Cardiac muscle cell (in vitro differentiated cells and primary cell): ENCODE results near the gene MBLAC1. TPM values are rescaled to one million over a fixed set of nuclear protein-coding genes. Genes with fewer than 3 reads are reported as not detected.

Experiments
- DNase-seq, 2 donors: peaks; one replicate each; pipeline versions ENCODE4 v3.0.0 to v3.0.0-alpha.2; 2010 to 2017; ENCODE audit warnings: low read depth in 1 of 2, low spot score in 1 of 2
- H3K27ac ChIP-seq: fragments of 200-600 bp; sonication (generic); 2 replicates; pipeline ENCODE4 v1.5.1; 2016
- H3K27me3 ChIP-seq: fragments of 200-600 bp; sonication (generic); 2 replicates; pipeline ENCODE4 v1.6.0; 2016; ENCODE audit warnings: control low read depth
- H3K36me3 ChIP-seq: fragments of 200-600 bp; sonication (generic); 2 replicates; pipeline ENCODE4 v1.5.1; 2016; ENCODE audit warnings: control low read depth
- H3K4me1 ChIP-seq: fragments of 200-600 bp; sonication (generic); 2 replicates; pipeline ENCODE4 v1.8.1; 2017; ENCODE audit warnings: low read depth, mild to moderate bottlenecking, mixed run types
- H3K4me3 ChIP-seq: fragments of 200-600 bp; sonication (generic); 2 replicates; pipeline ENCODE4 v1.5.1; 2016; ENCODE audit warnings: mild to moderate bottlenecking
- H3K9me3 ChIP-seq: fragments of 200-600 bp; sonication (generic); 2 replicates; pipeline ENCODE4 v1.5.1; 2017; ENCODE audit warnings: low read depth, mild to moderate bottlenecking, control low read depth
- CTCF ChIP-seq: IDR thresholded peaks from 2 replicates; pipeline ENCODE4 v1.5.1; 2012; ENCODE audit warnings: low read depth, mild to moderate bottlenecking, low read length
- polyA plus RNA-seq: library from polyadenylated mRNA; unstranded; fragments of >200 nt; fragmentation: Nextera tagmentation; extraction: Ambion mirVana; gene quantifications from 2 replicates; pipeline ENCODE4 v1.2.1, GENCODE V29; 2016
- total RNA-seq: library from RNA; depleted of rRNA; stranded (reverse); fragments of >200 nt; gene quantifications from 2 replicates; pipeline ENCODE4 v1.2.3, GENCODE V29; 2016

Gene MBLAC1
- total and polyA plus RNA-seq, 2 experiments from 2014 or later = 3.7 to 5.1 TPM

DNA sequence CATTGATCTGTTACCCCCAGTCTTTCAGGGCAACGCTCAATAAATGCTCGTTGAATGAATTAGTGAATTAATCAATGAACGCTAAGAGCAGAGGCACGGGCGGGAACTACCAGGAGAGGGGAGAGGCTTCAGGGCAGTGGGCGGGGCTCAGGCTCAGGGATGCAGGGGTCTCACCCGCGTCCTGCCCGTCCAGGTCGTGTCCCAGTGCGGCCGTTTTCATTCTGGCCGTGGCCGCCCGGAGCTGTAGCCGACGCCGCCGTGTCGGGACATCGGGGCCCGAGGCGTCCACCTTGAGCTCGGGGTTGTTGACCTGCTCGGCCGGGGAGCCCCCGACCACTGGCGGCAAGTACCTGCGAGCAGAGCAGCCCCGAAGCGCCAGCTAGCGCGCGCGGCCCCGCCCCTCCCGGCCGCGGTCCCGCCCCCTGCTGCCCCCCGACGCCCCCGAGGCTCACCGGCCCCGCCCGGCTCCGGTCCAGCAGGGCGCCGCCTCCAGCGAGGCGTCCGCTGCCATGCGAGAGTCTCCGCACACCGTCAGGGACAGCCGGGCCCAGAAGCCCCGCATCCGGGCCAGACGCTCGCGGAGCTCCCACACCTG lies 44.4 kb downstream of the MBLAC1 start:
- H3K27me3 ChIP-seq = peaks cover 13% of the 10 kb centered on the region
- no peaks in the 10 kb centered on the region for H3K9me3 ChIP-seq
- H3K4me3 ChIP-seq = peak overlapping the region; percentile 25
- DNase-seq = peak in 1 of 2 donors; percentile 30
- H3K4me1 ChIP-seq = peaks cover 10% of the 10 kb centered on the region
- H3K36me3 ChIP-seq = no peaks in the 10 kb centered on the region
- no peak for TF ChIP-seq CTCF
- no peak overlapping the region for H3K27ac ChIP-seq

- peaks cover 10% of the 10 kb centered on the region for H3K4me1 ChIP-seq
- no peak for TF ChIP-seq CTCF
- peak overlapping the region; percentile 25 for H3K4me3 ChIP-seq
- no peaks in the 10 kb centered on the region for H3K36me3 ChIP-seq
- H3K9me3 ChIP-seq = no peaks in the 10 kb centered on the region
- DNase-seq = no peak
- H3K27me3 ChIP-seq = peaks cover 13% of the 10 kb centered on the region
- no peak overlapping the region for H3K27ac ChIP-seq
These were observed 45.1 kb downstream of the MBLAC1 start for GRCh38 chr7:100171840-100172239.

- no peaks in the 10 kb centered on the region for H3K36me3 ChIP-seq
- H3K27ac ChIP-seq = no peak overlapping the region
- TF ChIP-seq CTCF = no peak
- H3K9me3 ChIP-seq = no peaks in the 10 kb centered on the region
- no peak overlapping the region for H3K4me3 ChIP-seq
- no peak for DNase-seq
- H3K27me3 ChIP-seq = peaks cover 13% of the 10 kb centered on the region
- no peaks in the 10 kb centered on the region for H3K4me1 ChIP-seq
These were observed 47.2 kb downstream of the MBLAC1 start for GRCh38 chr7:100173806-100174495.

DNA sequence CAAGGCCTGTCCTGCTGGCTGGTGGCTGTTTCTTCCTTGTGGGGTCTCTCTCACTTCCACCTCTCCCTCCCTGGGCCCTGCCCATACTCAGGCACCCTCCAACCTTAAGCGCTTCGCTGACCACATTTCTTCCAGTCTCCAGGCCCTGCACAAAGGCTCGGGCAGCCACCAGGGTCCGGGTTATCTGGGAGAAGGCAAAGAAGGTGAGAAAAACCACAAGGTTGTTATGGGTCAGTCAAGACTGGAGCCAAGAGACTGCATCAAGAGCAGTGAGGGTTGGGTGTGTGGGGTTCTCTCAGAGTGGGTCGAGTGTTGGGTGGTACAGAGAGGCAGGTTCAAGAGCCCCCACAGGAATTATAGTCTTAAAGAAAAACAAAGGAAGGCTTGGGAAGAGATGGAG lies 47.8 kb downstream of the MBLAC1 start:
- H3K4me3 ChIP-seq = no peak overlapping the region
- H3K27ac ChIP-seq = no peak overlapping the region
- no peak for TF ChIP-seq CTCF
- H3K9me3 ChIP-seq = no peaks in the 10 kb centered on the region
- DNase-seq = no peak
- H3K36me3 ChIP-seq = no peaks in the 10 kb centered on the region
- peaks cover 13% of the 10 kb centered on the region for H3K27me3 ChIP-seq
- no peaks in the 10 kb centered on the region for H3K4me1 ChIP-seq

DNA sequence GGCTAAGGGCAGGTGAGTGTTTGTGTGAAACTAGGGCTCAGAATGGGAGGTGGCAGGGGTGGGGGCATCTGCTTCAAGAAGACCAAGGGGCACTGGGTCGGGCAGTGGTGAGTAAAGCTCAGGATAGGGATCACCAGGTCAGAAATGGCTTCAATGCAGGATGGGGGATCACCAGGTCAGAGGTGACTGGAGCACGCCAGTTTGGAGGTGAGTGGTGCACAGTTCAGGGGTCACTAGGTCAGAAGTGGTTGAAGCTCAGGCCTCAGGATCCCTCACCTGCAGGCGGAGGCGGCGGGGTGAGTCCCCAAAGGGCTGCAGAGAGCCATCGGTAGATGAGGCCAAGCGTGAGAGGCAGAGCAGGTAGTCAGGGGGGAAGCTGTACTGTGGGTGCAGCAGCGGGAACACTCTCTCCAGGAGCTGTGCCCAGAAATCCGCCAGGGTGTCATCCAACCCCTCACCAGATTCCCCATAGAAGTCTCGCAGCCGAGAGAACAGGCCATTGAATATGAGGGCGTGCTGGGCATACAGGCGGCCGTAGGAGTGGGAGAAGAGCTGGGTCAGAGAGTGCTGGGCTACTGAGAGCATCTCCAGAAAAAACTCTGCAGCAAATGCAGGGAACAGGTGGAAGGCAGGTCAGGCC lies 48.6 kb downstream of the MBLAC1 start:
- Histone ChIP-seq H3K27ac (no peak overlapping the region), H3K27me3 (peaks cover 13% of the 10 kb centered on the region), H3K4me1 (no peaks in the 10 kb centered on the region), H3K9me3 (no peaks in the 10 kb centered on the region), H3K4me3 (no peak overlapping the region), H3K36me3 (no peaks in the 10 kb centered on the region)
- DNase-seq = no peak
- no peak for TF ChIP-seq CTCF
